SK-N-SH treated with all-trans-retinoic acid at 6 μM for 48 hours (cell line): Measurements from ENCODE around the gene NUDT9.

Source experiments
- ATAC-seq: fragments of 200-7000 bp; cut with Tn5 transposase; 3 replicates; pipeline ENCODE4 v1.9.1; 2020; ENCODE audit warnings: mild to moderate bottlenecking, moderate library complexity
- ARNTL ChIP-seq: fragments of 450-650 bp; formaldehyde crosslinking; IDR thresholded peaks from 2 replicates; pipeline ENCODE4 v1.5.0; 2020; ENCODE audit warnings: low read depth, mild to moderate bottlenecking, moderate library complexity, borderline replicate concordance
- BACH2 ChIP-seq: fragments of 250-450 bp; sonication (Bioruptor Pico); IDR thresholded peaks from 2 replicates; pipeline ENCODE4 v1.9.0; 2021; ENCODE audit warnings: mild to moderate bottlenecking, borderline replicate concordance
- CREB5 ChIP-seq: fragments of 250-450 bp; sonication (Bioruptor Pico); IDR thresholded peaks from 2 replicates; pipeline ENCODE4 v1.5.1; 2020; ENCODE audit warnings: low read depth, mild to moderate bottlenecking, moderate library complexity
- CSDC2 ChIP-seq: fragments of 250-450 bp; sonication (Bioruptor Pico); IDR thresholded peaks from 2 replicates; pipeline ENCODE4 v1.5.0; 2020; ENCODE audit warnings: mild to moderate bottlenecking, moderate library complexity
- CSRNP3 ChIP-seq: fragments of 250-450 bp; sonication (Bioruptor Pico); IDR thresholded peaks from 2 replicates; pipeline ENCODE4 v1.5.1; 2021; ENCODE audit warnings: mild to moderate bottlenecking, moderate library complexity
- ESRRG ChIP-seq: fragments of 250-450 bp; sonication (Bioruptor Pico); IDR thresholded peaks from 2 replicates; pipeline ENCODE4 v1.6.1; 2021; ENCODE audit warnings: mild to moderate bottlenecking
- GLIS3 ChIP-seq: fragments of 250-450 bp; sonication (Bioruptor Pico); IDR thresholded peaks from 2 replicates; pipeline ENCODE4 v1.5.0; 2020; ENCODE audit warnings: mild to moderate bottlenecking, moderate library complexity
- ISL1 ChIP-seq: fragments of 250-450 bp; sonication (Bioruptor Pico); IDR thresholded peaks from 2 replicates; pipeline ENCODE4 v2.1.2; 2022; ENCODE audit warnings: mild to moderate bottlenecking, moderate library complexity
- OSR1 ChIP-seq: fragments of 250-450 bp; sonication (Bioruptor Pico); IDR thresholded peaks from 2 replicates; pipeline ENCODE4 v1.8.0; 2022; ENCODE audit warnings: moderate library complexity, mild to moderate bottlenecking, inconsistent platforms
- PATZ1 ChIP-seq: fragments of 250-450 bp; sonication (Bioruptor Pico); IDR thresholded peaks from 2 replicates; pipeline ENCODE4 v1.8.0; 2020; ENCODE audit warnings: mild to moderate bottlenecking, moderate library complexity, borderline replicate concordance
- PPARA ChIP-seq: fragments of 250-450 bp; sonication (Bioruptor Pico); IDR thresholded peaks from 2 replicates; pipeline ENCODE4 v1.5.0; 2020; ENCODE audit warnings: mild to moderate bottlenecking, borderline replicate concordance
- SNAI2 ChIP-seq: fragments of 250-450 bp; sonication (Bioruptor Pico); IDR thresholded peaks from 2 replicates; pipeline ENCODE4 v1.5.0; 2020; ENCODE audit warnings: mild to moderate bottlenecking, moderate library complexity
- TCF4 ChIP-seq: fragments of 250-450 bp; sonication (Bioruptor Pico); IDR thresholded peaks from 2 replicates; pipeline ENCODE4 v1.8.0; 2021; ENCODE audit warnings: mild to moderate bottlenecking, moderate library complexity, borderline replicate concordance
- TSHZ2 ChIP-seq: fragments of 250-450 bp; sonication (Bioruptor Pico); IDR thresholded peaks from 2 replicates; pipeline ENCODE4 v1.5.0; 2020; ENCODE audit warnings: mild to moderate bottlenecking, moderate library complexity
- ZFP3 ChIP-seq: fragments of 250-450 bp; sonication (Bioruptor Pico); IDR thresholded peaks from 2 replicates; pipeline ENCODE4 v1.5.0; 2020; ENCODE audit warnings: mild to moderate bottlenecking, moderate library complexity
- ZFP30 ChIP-seq: fragments of 450-650 bp; formaldehyde crosslinking; IDR thresholded peaks from 2 replicates; pipeline ENCODE4 v1.5.0; 2022; ENCODE audit warnings: mild to moderate bottlenecking, moderate library complexity
- ZNF565 ChIP-seq: fragments of 450-650 bp; formaldehyde crosslinking; conservative IDR thresholded peaks from 2 replicates; pipeline ENCODE4 v1.5.0; 2020; ENCODE audit warnings: low read depth, mild to moderate bottlenecking, moderate library complexity
- ZNF70 ChIP-seq: fragments of 450-650 bp; formaldehyde crosslinking; IDR thresholded peaks from 2 replicates; pipeline ENCODE4 v1.5.0; 2020; ENCODE audit warnings: mild to moderate bottlenecking, moderate library complexity
- ZNF8 ChIP-seq: fragments of 450-650 bp; formaldehyde crosslinking; IDR thresholded peaks from 2 replicates; pipeline ENCODE4 v1.5.0; 2020; ENCODE audit warnings: mild to moderate bottlenecking, moderate library complexity

NUDT9 gene

GRCh38 chr4:87390891-87391575 is 31.3 kb upstream of the NUDT9 start, which contains the start of gene HSD17B11:
HSD17B11 (minus strand) TSS chr4:87391188; CDS start chr4:87391070, 118 bp downstream.
- peak; percentile 60; the same call in 1 of the 2 replicates for TF ChIP-seq CSDC2 (CRISPR knock-in tag)
- TF ChIP-seq TCF4 (CRISPR knock-in tag) = peak; percentile 23; the same call in 1 of the 2 replicates
- TF ChIP-seq ISL1 (CRISPR knock-in tag) = no peak
- TF ChIP-seq TSHZ2 (CRISPR knock-in tag) = peak; percentile 71; the same call in 1 of the 2 replicates
- no peak for TF ChIP-seq BACH2 (CRISPR knock-in tag)
- peak; percentile 99 for ATAC-seq

GRCh38 chr4:87391576-87392054 is 30.8 kb upstream of the NUDT9 start:
- TF ChIP-seq BACH2 (CRISPR knock-in tag) (no peak), TSHZ2 (CRISPR knock-in tag) (no peak), SNAI2 (CRISPR knock-in tag) (no peak), ZFP3 (CRISPR knock-in tag) (no peak), OSR1 (CRISPR knock-in tag) (no peak), ZNF70 (CRISPR knock-in tag) (no peak), PATZ1 (CRISPR knock-in tag) (no peak), ZNF8 (CRISPR knock-in tag) (no peak), ESRRG (CRISPR knock-in tag) (no peak), GLIS3 (no peak), ARNTL (CRISPR knock-in tag) (no peak), PPARA (CRISPR knock-in tag) (no peak), CSRNP3 (CRISPR knock-in tag) (no peak), ZNF565 (CRISPR knock-in tag) (no peak), TCF4 (CRISPR knock-in tag) (no peak), ZFP30 (CRISPR knock-in tag) (no peak)
- peak; percentile 31 for ATAC-seq

GRCh38 chr4:87392183-87392582 is 30.2 kb upstream of the NUDT9 start:
- ATAC-seq = no peak
- no peak for TF ChIP-seq CREB5 (CRISPR knock-in tag)
- no peak for TF ChIP-seq TCF4 (CRISPR knock-in tag)
- no peak for TF ChIP-seq SNAI2 (CRISPR knock-in tag)
- TF ChIP-seq CSRNP3 (CRISPR knock-in tag) = no peak
- TF ChIP-seq TSHZ2 (CRISPR knock-in tag) = no peak
